GM12864 (cell line): ENCODE data around the gene IPO13.

Source experiments
- DNase-seq: peaks from one replicate; pipeline ENCODE4 v3.0.0-alpha.2; 2011; ENCODE audit warnings: low read depth
- H3K4me3 ChIP-seq: 2 replicates; pipeline ENCODE4 v1.5.1; 2011; ENCODE audit warnings: mild to moderate bottlenecking, low read depth, low read length, control low read depth
- TF ChIP-seq, protein P1 (sequence below): IDR thresholded peaks from 2 replicates; pipeline ENCODE4 v1.5.1; 2011; ENCODE audit warnings: low read depth, mild to moderate bottlenecking, moderate library complexity, low read length, control low read depth, inconsistent platforms; ENCODE audit errors: missing control alignments

Gene IPO13

DNA sequence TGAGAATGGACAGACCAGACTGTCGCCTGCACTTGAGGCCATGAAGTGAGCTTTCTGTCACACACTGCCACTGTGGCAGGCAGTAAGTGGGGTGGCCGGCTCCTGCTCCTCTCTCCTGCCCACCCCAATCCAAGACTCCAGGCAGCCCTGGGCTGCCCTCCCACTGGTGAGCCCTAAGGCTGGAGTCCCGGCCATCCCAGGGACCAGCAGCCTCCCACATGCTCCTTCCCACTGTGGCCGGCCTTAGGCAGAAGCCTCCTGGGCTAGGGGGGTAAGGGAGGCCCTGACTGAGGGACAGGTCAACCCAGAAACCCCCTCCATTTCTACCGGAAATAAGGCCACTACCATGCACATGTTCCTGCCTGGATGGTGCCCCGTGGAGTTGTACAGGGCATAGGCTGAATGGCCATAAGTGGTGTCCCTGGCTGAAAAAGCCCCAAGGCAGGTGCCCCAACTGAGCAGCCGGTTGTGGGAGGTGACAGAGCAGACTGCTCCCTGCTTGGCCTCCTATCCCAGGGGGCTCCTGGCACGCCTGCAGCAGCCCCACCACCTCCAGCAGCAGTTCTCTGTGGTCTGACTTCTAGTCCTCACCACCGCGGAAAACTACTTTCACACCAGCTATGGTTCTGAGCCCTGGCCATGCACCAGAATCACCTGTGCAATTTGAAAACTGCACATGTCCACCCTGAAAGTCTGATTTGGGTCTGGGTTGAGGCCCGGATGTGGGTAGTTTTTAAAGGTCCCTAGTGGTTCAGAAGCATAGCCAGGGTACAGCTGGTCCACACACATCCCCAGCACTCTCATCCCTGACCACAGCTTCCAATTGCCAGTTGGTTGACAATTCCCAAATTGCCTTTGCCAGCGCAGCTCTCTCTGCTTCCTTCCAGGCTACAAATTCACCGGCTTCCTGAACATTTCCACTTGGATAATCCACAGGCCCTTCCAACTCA, 14.8 kb upstream of the IPO13 start:
- no peak overlapping the region for H3K4me3 ChIP-seq
- TF ChIP-seq, protein P1, sequence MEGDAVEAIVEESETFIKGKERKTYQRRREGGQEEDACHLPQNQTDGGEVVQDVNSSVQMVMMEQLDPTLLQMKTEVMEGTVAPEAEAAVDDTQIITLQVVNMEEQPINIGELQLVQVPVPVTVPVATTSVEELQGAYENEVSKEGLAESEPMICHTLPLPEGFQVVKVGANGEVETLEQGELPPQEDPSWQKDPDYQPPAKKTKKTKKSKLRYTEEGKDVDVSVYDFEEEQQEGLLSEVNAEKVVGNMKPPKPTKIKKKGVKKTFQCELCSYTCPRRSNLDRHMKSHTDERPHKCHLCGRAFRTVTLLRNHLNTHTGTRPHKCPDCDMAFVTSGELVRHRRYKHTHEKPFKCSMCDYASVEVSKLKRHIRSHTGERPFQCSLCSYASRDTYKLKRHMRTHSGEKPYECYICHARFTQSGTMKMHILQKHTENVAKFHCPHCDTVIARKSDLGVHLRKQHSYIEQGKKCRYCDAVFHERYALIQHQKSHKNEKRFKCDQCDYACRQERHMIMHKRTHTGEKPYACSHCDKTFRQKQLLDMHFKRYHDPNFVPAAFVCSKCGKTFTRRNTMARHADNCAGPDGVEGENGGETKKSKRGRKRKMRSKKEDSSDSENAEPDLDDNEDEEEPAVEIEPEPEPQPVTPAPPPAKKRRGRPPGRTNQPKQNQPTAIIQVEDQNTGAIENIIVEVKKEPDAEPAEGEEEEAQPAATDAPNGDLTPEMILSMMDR = no peak
- no peak for DNase-seq

DNA sequence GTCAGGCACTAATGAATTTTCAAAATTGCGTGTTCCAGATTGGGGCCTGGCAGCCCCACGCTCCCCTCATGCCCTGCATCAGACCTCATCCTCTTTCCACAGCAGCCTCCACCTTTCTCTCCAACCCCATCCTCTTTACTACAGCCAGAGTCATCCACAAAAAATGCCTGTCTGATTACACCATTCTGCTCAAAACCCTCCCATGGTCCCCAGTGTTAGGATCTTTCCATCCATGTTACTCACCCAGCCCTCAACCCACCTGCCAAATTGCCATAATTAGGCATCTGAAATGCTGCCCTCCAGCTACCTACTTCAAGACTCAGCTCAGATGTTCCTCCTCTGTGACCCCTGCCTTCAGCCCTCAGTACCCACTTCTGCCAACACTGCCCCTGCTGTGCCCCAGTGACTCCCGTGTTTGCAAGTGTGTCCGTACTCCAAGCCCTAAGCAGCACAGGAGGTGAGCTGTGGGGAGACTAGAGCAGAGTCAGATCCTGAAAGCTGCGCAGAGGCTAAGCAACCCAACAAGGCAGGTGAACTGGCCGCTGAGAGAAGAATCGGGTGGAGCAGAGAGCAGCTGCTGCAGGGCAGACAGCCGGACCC, 13.9 kb upstream of the IPO13 start:
- TF ChIP-seq, protein P1 = no peak
- no peak for DNase-seq
- no peak overlapping the region for H3K4me3 ChIP-seq

DNA sequence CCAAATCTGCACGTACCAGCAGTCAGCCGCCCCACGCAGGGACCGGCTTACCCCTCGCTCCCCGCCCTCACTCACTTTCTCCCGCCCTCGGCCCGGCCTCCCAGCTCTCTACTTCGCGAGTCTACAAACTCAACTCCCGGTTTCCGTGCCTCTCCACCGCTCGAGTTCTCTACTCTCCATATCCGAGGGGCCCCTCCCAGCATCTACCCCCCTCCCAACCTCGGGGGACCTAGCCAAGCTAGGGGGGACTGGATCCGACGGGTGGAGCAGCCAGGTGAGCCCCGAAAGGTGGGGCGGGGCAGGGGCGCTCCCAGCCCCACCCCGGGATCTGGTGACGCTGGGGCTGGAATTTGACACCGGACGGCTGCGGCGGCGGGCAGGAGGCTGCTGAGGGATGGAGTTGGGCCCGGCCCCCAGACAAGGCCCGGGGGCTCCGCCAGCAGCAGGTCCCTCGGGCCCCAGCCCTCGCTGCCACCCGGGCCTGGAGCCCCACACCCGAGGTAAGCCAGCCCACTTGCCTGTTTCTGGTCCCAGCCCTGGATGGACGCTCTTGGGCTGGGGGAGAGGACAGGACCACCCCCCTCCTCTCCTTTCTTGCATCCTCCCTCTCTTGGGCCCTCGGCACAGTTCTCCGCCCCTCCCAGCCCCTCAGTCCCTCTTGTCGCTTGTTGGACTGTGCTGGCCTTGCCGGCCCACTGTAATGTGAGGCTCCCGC, 13.2 kb upstream of the IPO13 start, which contains the start of gene ARTN:
TSS of gene ARTN (plus strand) at position 416 of the 715 bp plus-strand sequence. CDS start 1,856 bp downstream, outside the sequence.
- no peak for DNase-seq
- no peak within 1 kb of the TSS for H3K4me3 ChIP-seq
- TF ChIP-seq, protein P1 = no peak

DNA sequence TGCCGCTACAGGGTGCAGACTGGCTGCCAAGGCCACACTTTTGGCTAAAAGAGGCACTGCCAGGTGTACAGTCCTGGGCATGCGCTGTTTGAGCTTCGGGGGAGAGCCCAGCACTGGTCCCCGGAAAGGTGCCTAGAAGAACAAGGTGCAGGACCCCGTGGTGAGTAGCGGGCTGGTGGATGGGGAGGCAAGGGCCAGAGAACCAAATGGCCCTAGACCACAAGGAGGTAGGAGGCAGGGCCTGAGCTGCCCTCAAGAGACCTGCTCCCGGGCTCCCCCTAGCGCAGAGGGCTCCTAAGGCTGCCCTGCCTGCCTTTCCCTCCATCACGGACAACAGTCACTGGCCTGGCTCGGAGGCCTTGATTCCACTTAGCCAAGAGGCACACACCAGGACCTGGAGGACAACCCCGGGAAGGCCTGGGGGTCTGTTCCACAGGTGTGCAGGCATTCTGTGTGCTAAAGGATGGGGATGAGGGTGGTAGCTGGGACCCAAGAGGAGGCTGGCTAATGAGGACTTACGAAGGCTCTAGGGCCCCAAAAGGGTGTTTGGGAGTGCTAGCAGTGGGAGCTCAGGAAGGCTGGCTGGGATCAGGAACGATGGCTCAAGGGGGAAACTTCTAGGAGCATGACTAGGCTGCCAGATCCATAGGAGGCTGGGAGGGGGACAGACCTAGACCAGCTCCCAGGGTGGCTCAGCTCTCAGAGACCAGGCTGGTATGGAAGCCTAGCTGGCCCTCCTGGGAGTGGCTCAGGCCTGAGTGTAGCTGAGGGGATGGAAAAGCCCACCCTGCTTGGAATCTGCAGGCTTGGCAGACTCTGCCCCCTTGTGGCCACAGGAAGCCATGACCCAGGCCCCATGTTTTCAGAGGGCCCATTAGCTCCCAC, 12.4 kb upstream of the IPO13 start:
- TF ChIP-seq, protein P1 = peak; percentile 97
- no peak for DNase-seq
- H3K4me3 ChIP-seq = no peak overlapping the region

DNA sequence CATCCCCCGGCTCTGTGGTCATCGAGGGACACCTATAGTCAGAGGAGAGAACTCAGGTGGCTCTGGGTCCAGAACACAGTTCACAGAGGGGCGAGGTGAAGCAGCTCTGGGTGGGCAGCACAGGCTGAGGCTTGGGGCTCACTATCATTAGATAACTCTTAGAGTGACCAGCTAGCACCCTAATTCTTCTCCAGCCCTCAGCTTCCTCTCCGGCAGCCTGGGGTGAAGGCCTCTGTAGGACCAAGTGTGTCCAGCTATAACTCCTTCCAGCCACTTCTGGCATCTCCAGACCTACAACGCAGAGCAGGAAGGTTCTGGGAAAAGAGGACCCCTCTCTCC, 11.8 kb upstream of the IPO13 start:
- H3K4me3 ChIP-seq = no peak overlapping the region
- DNase-seq = no peak
- TF ChIP-seq, protein P1 = no peak
